ENCODE measurements around the gene LIFR.

Gene LIFR

DNA sequence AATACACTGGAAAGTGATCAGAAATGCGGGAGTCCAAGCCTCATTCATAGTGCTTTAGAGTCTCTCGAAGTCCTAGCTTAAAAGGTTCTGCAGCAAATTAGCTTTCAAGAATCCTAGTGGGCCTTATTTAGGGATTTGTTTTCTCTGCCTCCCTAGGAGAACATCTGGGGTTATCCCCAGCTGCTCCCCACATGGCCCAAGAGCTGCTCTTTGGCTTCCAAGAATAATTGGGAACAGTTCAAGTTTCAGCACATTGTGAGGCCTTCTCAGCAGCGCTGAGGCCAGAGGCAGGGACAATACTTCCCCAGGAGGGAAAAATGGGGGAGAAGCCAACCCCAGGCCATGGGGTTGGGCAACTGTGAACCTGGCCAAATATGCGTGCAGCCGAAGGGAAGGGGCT lies 108.7 kb downstream of the LIFR start:
- DNase-seq (ENCODE audit: insufficient read length, low spot score) (no peak), FAIRE-seq (no peak)

DNA sequence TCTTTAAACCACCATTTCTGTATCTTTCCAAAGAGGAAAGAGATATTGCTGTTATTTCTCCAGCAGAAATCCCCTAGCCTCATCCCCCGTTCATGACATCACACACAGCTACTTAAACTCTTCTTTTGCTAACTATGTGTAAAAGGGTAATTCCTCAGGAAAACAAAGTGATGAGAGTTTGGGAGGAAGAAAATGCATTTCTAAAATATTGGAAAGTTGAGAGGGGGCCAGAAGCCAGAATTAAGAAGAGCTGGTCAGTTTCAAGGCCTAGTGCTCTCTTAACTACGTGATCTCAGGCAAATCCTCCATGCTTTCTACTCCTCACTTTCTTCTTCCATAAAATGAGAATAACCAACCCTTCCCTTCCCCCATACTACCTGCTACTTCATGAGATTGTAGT lies 109.4 kb downstream of the LIFR start:
- no peak for DNase-seq (ENCODE audit: insufficient read length, low spot score)
- no peak for FAIRE-seq

DNA sequence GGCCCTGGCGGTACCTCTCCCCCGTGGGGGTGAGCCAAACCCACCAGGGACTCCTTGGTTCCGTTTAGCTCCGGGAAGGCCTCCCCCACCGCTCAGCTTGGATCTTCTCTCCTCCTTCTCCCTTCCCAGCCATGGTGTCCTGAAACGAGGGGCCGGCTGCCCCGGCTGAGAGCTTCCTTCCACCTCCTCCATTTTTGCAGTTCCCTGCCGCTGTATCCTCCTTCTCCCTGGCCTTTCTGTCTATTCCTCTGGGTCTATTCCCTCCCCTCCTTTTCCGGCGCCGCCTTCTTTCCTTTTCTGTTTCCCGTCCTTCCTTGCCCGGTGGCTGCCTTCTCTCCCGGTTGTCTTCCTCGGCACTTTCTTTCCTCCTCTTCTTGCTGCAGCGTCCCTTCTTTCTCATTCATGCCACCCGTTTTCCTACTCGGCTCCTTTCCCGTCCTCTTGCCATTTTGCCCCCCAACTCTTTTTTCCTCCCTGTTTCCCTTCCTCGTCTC lies 110.4 kb downstream of the LIFR start:
- DNase-seq (ENCODE audit: insufficient read length, low spot score) (no peak), FAIRE-seq (no peak)

DNA sequence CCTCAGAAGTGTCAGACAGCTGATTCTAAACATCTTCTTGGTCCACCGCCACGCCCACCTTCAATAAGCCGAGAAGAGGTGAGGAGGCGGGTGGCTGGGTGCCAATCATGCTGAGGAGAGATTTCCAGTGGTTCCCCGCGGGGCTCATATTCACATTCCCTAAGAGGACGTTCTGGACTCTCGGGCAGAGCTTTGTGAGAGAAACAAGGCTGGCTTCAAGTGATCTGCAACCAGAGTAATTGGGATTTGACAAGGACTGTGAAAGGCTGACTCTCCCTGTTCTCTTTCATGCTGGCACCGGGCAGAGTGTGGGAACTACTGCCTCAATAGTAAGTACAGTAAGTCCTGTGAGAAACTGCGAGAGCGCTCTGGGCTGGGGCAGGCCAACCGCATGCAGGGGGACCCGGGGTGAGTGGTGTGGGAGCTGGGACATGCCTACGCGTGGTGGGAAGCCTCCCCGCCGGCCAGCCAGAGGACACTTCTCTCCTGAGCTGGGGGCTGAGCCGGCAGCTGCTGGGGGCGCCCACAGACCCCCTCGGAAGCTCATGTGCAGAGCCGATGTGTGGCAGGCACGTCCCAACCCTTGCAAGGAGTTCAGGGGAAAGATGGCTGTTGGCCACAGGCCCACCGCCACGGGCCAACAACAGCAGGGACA lies 110.9 kb downstream of the LIFR start:
- no peak for FAIRE-seq
- no peak for DNase-seq (ENCODE audit: insufficient read length, low spot score)

DNA sequence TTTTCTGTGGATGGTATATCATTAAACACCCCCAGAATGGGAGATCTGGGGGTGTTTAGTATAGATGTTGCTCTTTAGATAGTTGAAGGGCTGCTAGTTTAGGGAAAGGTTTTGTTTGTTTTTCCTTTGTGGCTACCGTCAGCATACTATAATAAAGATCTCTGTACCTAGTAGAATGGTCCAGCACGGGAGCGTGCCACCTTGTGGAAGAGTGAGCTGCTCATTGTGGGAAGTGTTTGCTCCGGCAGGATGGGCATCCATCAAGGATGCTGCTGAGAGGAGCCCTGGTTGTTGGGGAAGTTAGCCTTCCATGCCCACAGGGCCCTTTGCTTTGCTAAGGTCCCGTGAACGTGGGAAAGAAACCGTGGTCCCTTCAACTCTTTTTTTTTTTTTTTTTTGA lies 113.1 kb downstream of the LIFR start:
- FAIRE-seq: no peak
- no peak for DNase-seq (ENCODE audit: insufficient read length, low spot score)

DNA sequence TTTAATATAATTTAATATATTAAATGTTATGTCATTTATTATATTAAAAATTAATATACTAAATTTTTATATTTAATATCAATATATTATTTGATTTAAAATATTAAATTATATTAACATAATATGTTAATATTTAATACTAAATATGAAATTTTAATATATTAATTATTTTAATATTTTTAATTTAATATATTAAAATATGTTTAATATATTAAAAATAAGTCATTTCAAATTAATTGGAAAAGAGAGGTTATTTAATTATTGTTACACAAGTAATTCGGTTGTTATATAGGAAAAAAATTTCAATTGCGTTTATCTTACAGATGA lies 114.2 kb downstream of the LIFR start:
- FAIRE-seq: no peak
- no peak for DNase-seq (ENCODE audit: insufficient read length, low spot score)

DNA sequence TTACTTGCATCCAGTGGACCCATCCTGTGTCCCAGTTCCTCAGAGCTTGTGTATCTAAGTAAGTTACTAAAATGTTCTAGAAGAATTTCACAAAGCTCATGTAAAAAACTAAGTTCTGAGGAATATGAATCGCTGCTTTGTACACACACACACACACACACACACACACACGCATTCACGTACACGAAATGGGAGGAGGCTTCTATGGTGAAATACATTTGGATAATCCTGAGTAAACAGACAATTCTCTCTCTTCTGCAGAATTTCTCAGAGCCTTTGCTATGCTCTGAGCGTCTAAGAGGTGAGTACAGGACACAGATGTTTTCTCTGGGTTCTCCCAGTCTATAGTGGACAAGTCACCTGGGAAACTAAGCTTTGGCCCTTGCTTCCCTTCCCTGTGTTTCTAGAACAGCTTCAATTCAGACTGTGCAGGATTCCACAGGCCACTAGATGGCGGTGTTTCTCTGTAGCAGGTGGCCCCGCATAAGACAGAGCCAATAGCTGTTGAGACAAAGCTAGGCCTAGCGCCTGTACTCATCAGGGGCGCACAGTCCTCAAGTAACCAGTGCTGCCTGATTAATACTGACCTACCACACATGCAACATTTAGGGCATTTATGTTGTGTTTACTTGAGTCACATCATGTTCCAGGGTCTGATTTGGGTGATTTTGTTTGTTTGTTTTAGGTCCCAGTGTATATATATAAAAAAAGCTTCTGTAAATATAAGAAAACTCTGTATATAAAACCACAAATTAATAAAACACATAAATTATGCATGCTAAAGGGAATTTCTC lies 114.8 kb downstream of the LIFR start:
- FAIRE-seq (peak; percentile 97), DNase-seq (ENCODE audit: insufficient read length, low spot score) (peak; percentile 96)

DNA sequence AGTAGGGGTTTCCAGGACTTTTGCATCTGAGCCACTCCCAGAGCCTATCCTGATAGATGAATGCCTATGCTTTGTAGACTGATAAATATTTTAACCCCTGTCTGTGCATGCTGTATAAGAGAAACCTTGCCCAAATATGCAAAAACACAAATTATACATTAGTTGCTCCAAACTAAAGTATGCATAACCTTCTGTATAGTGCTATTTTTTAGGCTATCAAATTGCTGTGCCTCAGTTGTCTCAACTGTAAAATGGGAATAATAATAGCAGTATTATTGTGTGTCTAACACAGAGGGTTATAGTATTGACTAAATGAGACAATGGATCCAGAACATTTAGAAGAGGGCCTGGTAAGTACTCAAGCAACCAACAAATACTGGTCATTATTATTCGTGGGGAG lies 117.7 kb downstream of the LIFR start:
- no peak for FAIRE-seq
- no peak for DNase-seq (ENCODE audit: insufficient read length, low spot score)

DNA sequence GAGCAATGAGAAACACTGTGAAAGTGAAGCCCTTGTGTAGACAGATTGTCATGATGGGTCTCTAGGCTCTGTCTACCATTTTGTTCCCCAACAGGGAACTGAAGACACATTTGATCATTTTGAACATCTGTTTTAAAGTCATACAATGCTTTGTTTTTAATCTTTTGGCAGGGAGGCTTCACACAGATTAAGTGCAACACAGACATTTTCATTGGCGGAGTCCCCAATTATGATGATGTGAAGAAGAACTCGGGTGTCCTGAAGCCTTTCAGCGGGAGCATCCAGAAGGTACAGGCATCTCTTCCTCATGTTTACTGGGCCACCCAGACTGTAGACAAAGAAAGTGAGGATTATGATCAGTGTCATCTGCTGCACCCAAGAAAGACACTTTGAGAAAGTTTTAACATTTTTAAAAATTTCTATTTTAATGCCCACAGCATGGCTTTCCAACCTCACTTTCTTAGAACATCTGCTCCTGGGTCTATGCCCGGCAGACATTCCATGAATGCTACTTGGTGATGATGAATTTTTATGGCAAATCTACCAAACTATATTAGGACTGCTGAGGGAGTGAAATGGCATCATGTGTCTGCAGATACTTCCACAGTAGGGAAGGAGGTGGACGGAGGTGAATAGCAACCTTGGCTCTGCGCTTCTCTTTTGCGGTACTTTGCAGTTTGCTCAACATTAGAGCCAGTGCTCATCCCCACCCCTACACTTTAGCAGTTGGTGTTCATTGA lies 121.3 kb downstream of the LIFR start:
- DNase-seq (ENCODE audit: insufficient read length, low spot score) (no peak), FAIRE-seq (no peak)

DNA sequence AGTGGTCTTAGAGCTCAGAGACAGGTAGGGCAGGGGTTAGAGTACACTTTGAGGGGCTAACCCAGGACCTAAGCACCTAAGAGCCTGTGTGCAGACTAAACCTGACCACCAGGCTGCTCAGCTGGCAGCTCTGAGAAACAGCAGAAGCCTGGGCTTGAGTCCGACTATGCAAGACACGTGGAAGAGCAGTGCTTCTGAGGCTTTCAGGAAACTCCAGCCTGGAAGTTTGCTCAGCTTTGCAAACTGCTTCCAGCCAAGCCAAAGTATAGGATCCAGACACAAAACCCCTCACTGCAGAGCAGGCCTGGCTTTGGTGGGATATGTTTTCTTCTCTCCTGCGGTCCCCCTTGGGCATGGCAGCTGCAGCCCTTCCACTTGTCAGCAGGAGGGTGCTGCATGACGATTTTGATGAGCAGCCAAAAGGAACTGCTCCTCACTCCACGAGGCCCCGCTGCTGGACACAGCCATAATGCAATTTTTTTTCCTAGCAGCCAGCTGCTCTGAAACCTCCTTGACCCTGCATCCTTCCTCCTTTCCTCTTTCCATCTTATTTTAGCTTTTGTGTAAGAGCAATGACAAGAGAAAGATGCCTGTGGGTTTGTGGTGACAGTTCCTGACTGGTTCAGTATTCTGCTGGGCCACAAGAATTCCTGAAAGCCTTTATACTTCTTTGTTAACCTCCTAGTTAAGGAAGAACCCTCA lies 123.1 kb downstream of the LIFR start:
- DNase-seq (ENCODE audit: insufficient read length, low spot score) (peak; percentile 59), FAIRE-seq (peak; percentile 13)

DNA sequence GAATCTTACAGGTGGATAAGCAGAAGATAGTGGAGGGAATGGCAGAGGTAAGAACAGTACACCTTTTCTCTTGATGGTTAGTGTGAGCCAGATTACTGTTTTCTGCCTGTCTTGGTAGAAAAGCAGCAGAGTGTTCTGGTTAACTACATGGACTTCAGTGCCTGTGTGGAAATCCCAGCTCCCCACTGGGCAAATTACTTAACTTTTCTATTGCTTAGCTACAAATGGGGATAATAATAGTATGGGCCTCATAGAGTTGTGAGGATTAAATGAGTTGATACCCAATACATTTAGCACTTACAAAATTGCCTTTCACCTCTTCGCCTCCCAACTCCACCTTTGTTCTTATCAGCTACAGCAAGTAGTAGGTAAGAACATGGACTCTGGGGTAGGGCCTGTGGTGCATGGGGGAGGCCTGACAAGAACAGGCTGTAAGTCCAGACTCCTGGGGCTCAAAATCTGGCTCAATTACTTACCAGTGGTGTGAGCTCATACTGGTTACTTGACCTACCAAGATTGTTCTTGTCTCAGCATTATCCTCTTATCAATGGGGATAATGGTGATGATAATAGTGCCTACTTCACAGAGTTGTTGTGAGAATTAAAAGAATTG lies 125.1 kb downstream of the LIFR start:
- DNase-seq (ENCODE audit: insufficient read length, low spot score) (no peak), FAIRE-seq (peak; percentile 26)

DNA sequence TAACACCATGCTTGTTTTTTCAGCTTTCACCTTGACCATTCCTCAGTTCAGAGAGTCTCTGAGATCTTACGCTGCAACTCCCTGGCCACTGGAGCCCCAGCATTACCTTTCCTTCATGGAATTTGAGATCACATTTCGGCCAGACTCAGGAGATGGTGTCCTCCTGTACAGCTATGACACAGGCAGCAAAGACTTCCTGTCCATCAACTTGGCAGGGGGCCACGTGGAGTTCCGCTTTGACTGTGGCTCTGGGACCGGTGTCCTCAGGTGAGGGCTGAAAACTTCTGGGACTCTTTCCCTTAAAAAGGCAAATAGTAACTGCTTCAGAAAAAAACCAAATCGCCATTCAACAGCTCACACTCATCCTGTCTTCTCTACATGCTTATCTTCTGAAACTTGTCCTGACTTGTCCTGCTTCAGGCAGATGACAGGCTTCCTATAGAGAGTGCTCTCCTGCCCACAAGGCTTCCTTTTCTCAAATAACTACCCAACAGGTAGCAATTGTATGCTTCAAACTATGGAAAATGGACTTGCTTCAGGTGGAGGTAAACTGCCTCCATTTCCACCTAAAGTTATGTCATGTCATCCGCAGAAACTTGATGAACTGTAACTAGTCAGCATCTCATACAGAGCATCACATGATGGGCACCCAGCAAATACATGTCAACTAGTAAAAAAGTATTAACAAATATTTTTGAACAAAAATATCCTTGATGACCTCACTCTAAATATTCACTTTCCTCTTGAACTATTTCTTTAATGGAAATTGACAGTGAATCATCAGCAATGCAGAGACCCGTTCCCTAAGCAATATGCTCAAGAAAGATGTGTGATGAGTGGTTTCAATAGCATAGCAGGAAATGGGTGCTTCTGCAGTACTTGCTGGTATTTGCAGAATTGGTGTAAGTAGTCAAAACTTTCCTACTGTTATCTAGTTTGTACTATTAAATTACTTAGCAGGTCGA lies 129.2 kb downstream of the LIFR start:
- peak; percentile 57 for FAIRE-seq
- no peak for DNase-seq (ENCODE audit: insufficient read length, low spot score)

DNA sequence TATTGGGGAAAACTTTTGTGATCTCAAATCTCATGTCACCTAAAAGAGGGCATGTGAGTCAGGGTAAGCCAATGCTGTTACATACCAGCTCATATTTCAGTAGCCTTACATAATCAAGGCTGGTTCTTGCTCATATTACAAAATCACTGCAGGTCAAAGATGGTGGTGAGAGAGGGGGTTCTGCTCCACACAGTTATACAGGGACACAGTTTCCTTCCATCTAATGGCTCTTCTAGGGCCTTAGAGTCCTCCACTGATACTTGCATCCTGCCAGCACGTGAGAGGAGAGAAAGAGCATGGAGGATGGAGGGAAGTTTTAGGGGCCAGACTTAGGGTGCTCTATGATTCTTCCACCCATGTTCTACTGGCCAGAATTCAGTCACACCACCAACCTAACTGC lies 130.0 kb downstream of the LIFR start:
- DNase-seq (ENCODE audit: insufficient read length, low spot score): peak; percentile 79
- peak; percentile 94 for FAIRE-seq
